OCI-LY7 (cell line): ENCODE measurements around the gene LSAMP. TPM values are rescaled to one million over a fixed set of nuclear protein-coding genes. Genes with fewer than 3 reads are reported as not detected.

Experiments
- BruUV-seq: library from RNA; stranded (reverse); fragments of 400-500 nt; replicated peaks from 2 replicates; lab custom pipeline; 2021; lab: Mats Ljungman, UMichigan
- CTCF ChIA-PET: fragments of 300-600 bp; sonication (Branson Sonifier 250); formaldehyde crosslinking; loops from one replicate; lab custom pipeline; 2022; ENCODE audit warnings: antibody characterized with exemption; ENCODE audit not compliant: unreplicated experiment; lab: Charles Lee
- POLR2A ChIA-PET: fragments of 300-600 bp; sonication (Branson Sonifier 250); formaldehyde crosslinking; loops from one replicate; lab custom pipeline; 2022; ENCODE audit warnings: antibody characterized with exemption; lab: Charles Lee
- DNase-seq: peaks from one replicate; pipeline ENCODE4 v3.0.0-alpha.2; 2015; ENCODE audit warnings: low spot score
- H2AFZ ChIP-seq: fragments of 200-600 bp; sonication (generic), shearing (Covaris generic); 2 replicates; pipeline ENCODE4 v1.6.1; 2014; ENCODE audit warnings: mild to moderate bottlenecking, antibody characterized with exemption, low read length, moderate library complexity
- H3K27ac ChIP-seq: fragments of 200-600 bp; sonication (generic); 2 replicates; pipeline ENCODE4 v1.5.1; 2014; ENCODE audit warnings: mixed run types, low read depth, mild to moderate bottlenecking, moderate library complexity, low read length, inconsistent platforms; ENCODE audit not compliant: poor library complexity, severe bottlenecking
- H3K36me3 ChIP-seq: fragments of 200-600 bp; sonication (generic); 2 replicates; pipeline ENCODE4 v1.6.1; 2014; ENCODE audit warnings: mild to moderate bottlenecking, antibody characterized with exemption, low read length, moderate library complexity, mixed read lengths; ENCODE audit not compliant: insufficient read depth
- H3K4me1 ChIP-seq: fragments of 200-600 bp; sonication (generic); 2 replicates; pipeline ENCODE4 v1.5.1; 2014; ENCODE audit warnings: mild to moderate bottlenecking, low read length; ENCODE audit not compliant: insufficient read depth, poor library complexity, severe bottlenecking
- H3K4me2 ChIP-seq: fragments of 200-600 bp; sonication (generic); 2 replicates; pipeline ENCODE4 v1.6.1; 2014; ENCODE audit warnings: mild to moderate bottlenecking, low read length
- H3K4me3 ChIP-seq: fragments of 200-600 bp; sonication (generic); 2 replicates; pipeline ENCODE4 v1.5.1; 2014; ENCODE audit warnings: mild to moderate bottlenecking, low read depth, low read length; ENCODE audit not compliant: poor library complexity, severe bottlenecking
- H3K79me2 ChIP-seq: fragments of 200-600 bp; sonication (generic); 2 replicates; pipeline ENCODE4 v1.6.1; 2016; ENCODE audit warnings: low read depth, mild to moderate bottlenecking, low read length, moderate library complexity, mixed read lengths; ENCODE audit not compliant: insufficient read depth
- H3K9me2 ChIP-seq: fragments of 200-600 bp; sonication (generic); 2 replicates; pipeline ENCODE4 v1.6.1; 2016; ENCODE audit warnings: mild to moderate bottlenecking, low read length, mixed read lengths; ENCODE audit not compliant: insufficient read depth
- H3K9me3 ChIP-seq: fragments of 200-600 bp; sonication (generic); 2 replicates; pipeline ENCODE4 v1.6.1; 2014; ENCODE audit warnings: mild to moderate bottlenecking, mixed run types, low read length, mixed read lengths
- H4K20me1 ChIP-seq: fragments of 200-600 bp; sonication (generic); 2 replicates; pipeline ENCODE4 v1.6.1; 2014; ENCODE audit warnings: mild to moderate bottlenecking, antibody characterized with exemption, low read length, moderate library complexity, mixed read lengths; ENCODE audit not compliant: insufficient read depth
- CTCF ChIP-seq: fragments of 200-600 bp; sonication (generic); conservative IDR thresholded peaks from 2 replicates; pipeline ENCODE4 v1.5.1; 2014; ENCODE audit warnings: mild to moderate bottlenecking, antibody characterized with exemption, low read length, moderate library complexity, mixed read lengths
- EZH2phosphoT487 ChIP-seq: fragments of 200-600 bp; sonication (generic); IDR thresholded peaks from 2 replicates; pipeline ENCODE4 v1.6.1; 2018; ENCODE audit warnings: low read depth, borderline replicate concordance, mild to moderate bottlenecking, mixed run types, antibody characterized with exemption, low read length, moderate library complexity, mixed read lengths
- intact Hi-C: fragments of 100-400 bp; cut with micrococcal nuclease; formaldehyde crosslinking; loops from one replicate; pipeline ENCODE4 v1.10.0; 2022; ENCODE audit not compliant: unreplicated experiment
- total RNA-seq, 2 experiments: library from RNA; depleted of rRNA in 1 of 2; stranded (reverse); fragments of >200 nt in 1 of 2; shearing (Covaris generic) in 1 of 2; gene quantifications; 2 replicates each; pipeline ENCODE4 v1.2.3, GENCODE V29; 2014 to 2022

LSAMP gene
- total RNA-seq, 2 experiments from 2014 or later = 1.4 TPM; not detected in 1

- ChIA-PET POLR2A (no interaction called here), CTCF (no interaction called here)
- no peaks in the 10 kb centered on the region for H3K4me1 ChIP-seq
- no peaks in the 10 kb centered on the region for H3K9me2 ChIP-seq
- H3K4me2 ChIP-seq = no peak overlapping the region
- no peak for DNase-seq
- no peaks in the 10 kb centered on the region for H3K79me2 ChIP-seq
- no peak overlapping the region for H3K27ac ChIP-seq
- H3K4me3 ChIP-seq = no peak overlapping the region
- intact Hi-C loops = no loop called here
- no peaks in the 10 kb centered on the region for H3K36me3 ChIP-seq
- no peaks in the 10 kb centered on the region for H4K20me1 ChIP-seq
- TF ChIP-seq EZH2phosphoT487 (no peak), CTCF (no peak)
- H2AFZ ChIP-seq = no peak overlapping the region
- no TSS peak for BruUV-seq
- H3K9me3 ChIP-seq = no peaks in the 10 kb centered on the region
Observed at GRCh38 chr3:115898656-115899410, 546.5 kb downstream of the LSAMP start.

- ChIA-PET CTCF (no interaction called here), POLR2A (no interaction called here)
- no peaks in the 10 kb centered on the region for H3K9me2 ChIP-seq
- H3K36me3 ChIP-seq = no peaks in the 10 kb centered on the region
- H4K20me1 ChIP-seq = no peaks in the 10 kb centered on the region
- no peak overlapping the region for H2AFZ ChIP-seq
- BruUV-seq = no TSS peak
- H3K4me3 ChIP-seq = no peak overlapping the region
- H3K4me1 ChIP-seq = no peaks in the 10 kb centered on the region
- H3K4me2 ChIP-seq = no peak overlapping the region
- intact Hi-C loops = no loop called here
- no peak for DNase-seq
- no peak for TF ChIP-seq CTCF
- H3K27ac ChIP-seq = no peak overlapping the region
- no peaks in the 10 kb centered on the region for H3K9me3 ChIP-seq
- no peaks in the 10 kb centered on the region for H3K79me2 ChIP-seq
Observed at GRCh38 chr3:115891006-115891636, 554.2 kb downstream of the LSAMP start.

GRCh38 chr3:115890579-115890978 lies 554.7 kb downstream of the LSAMP start:
- no peak overlapping the region for H3K4me3 ChIP-seq
- H3K9me3 ChIP-seq = no peaks in the 10 kb centered on the region
- no peaks in the 10 kb centered on the region for H3K79me2 ChIP-seq
- no peak for DNase-seq
- no peak for TF ChIP-seq EZH2phosphoT487
- no peak for TF ChIP-seq CTCF
- no peak overlapping the region for H3K27ac ChIP-seq
- H3K36me3 ChIP-seq = no peaks in the 10 kb centered on the region
- ChIA-PET POLR2A (no interaction called here), CTCF (no interaction called here)
- no TSS peak for BruUV-seq
- no peak overlapping the region for H3K4me2 ChIP-seq
- no peaks in the 10 kb centered on the region for H3K9me2 ChIP-seq
- intact Hi-C loops = no loop called here
- H4K20me1 ChIP-seq = no peaks in the 10 kb centered on the region
- H2AFZ ChIP-seq = no peak overlapping the region
- no peaks in the 10 kb centered on the region for H3K4me1 ChIP-seq
